ENCODE measurements around the gene SIRT4. TPM values are rescaled to one million over a fixed set of nuclear protein-coding genes. Genes with fewer than 3 reads are reported as not detected.

Gene SIRT4
- polyA plus RNA-seq, 3 donors = 0.30 to 0.72 (median 0.53) TPM

- Histone ChIP-seq H3K4me2 (replicated peaks; ENCODE audit: extremely low read depth, low read length, poor library complexity, severe bottlenecking) (no peak overlapping the region), H3K27me3 (ENCODE audit: control insufficient read depth in 2 of 2, insufficient read depth in 2 of 2, low read length in 2 of 2) (no peaks in the 10 kb centered on the region), H3K4me3 (replicated peaks in 1 of 3; ENCODE audit: low read depth in 2 of 3, low read length in 3 of 3) (no peak overlapping the region), H3K9me3 (replicated peaks in 1 of 2; ENCODE audit: control insufficient read depth in 1 of 2, insufficient read depth in 1 of 2, low read length in 2 of 2) (no peaks in the 10 kb centered on the region), H3K79me2 (ENCODE audit: insufficient read depth, low read length) (no peaks in the 10 kb centered on the region), H3K9ac (ENCODE audit: insufficient read depth, low read length, poor library complexity, severe bottlenecking) (no peak overlapping the region), H4K20me1 (ENCODE audit: insufficient read depth, low read length) (no peaks in the 10 kb centered on the region), H3K4me1 (ENCODE audit: control insufficient read depth in 1 of 2, insufficient read depth in 2 of 2, low read length in 2 of 2) (no peaks in the 10 kb centered on the region), H3K27ac (ENCODE audit: low read depth in 1 of 2, low read length in 2 of 2) (no peak overlapping the region), H3K36me3 (replicated peaks in 1 of 2; ENCODE audit: control insufficient read depth in 1 of 2, insufficient read depth in 2 of 2, low read length in 2 of 2) (no peaks in the 10 kb centered on the region), H2AFZ (ENCODE audit: insufficient read depth, low read depth, low read length, poor library complexity, severe bottlenecking) (no peak overlapping the region)
- no peak overlapping the region for H3K4me3 Mint-ChIP-seq
- WGBS (ENCODE audit: insufficient coverage) = 100% methylated on average over 1 of the region's 3 CpGs
- H3K9me3 Mint-ChIP-seq = peaks cover 0 to 1% (median 0%) of the 10 kb centered on the region in 7 donors
- intact Hi-C loops (cut with micrococcal nuclease) = no loop called here
- peaks cover 14 to 22% (median 20%) of the 10 kb centered on the region in 3 donors for H3K27me3 Mint-ChIP-seq (ENCODE audit: low read depth in 3 of 3)
- no peak for TF ChIP-seq CTCF (IDR thresholded peaks at IDR 0.05)
- H3K36me3 Mint-ChIP-seq = no peaks in the 10 kb centered on the region
- no peaks in the 10 kb centered on the region for H3K4me1 Mint-ChIP-seq
- no peak overlapping the region for H3K27ac Mint-ChIP-seq
- DNase-seq = no peak
These were observed 17.7 kb upstream of the SIRT4 start for GRCh38 chr12:120284381-120284780.

GRCh38 chr12:120286768-120287490 lies 15.2 kb upstream of the SIRT4 start:
- no peak overlapping the region for H3K4me2 ChIP-seq (replicated peaks; ENCODE audit: extremely low read depth, low read length, poor library complexity, severe bottlenecking)
- H3K27ac Mint-ChIP-seq = no peak overlapping the region
- 93% methylated on average over 4 of the region's 7 CpGs for WGBS (ENCODE audit: insufficient coverage)

More at GRCh38 chr12:120286768-120287490, 15.2 kb upstream of the SIRT4 start:
- no peak overlapping the region for H3K4me3 ChIP-seq (replicated peaks in 1 of 3; ENCODE audit: low read depth in 2 of 3, low read length in 3 of 3)
- H3K4me1 ChIP-seq (ENCODE audit: control insufficient read depth in 1 of 2, insufficient read depth in 2 of 2, low read length in 2 of 2) = peaks cover 20 to 22% of the 10 kb centered on the region in 2 donors
- no peak overlapping the region for H2AFZ ChIP-seq (ENCODE audit: insufficient read depth, low read depth, low read length, poor library complexity, severe bottlenecking)
- Mint-ChIP-seq H3K4me1 (no peaks in the 10 kb centered on the region), H3K36me3 (no peaks in the 10 kb centered on the region), H3K9me3 (peaks cover 0 to 1% (median 0%) of the 10 kb centered on the region in 7 donors), H3K4me3 (no peak overlapping the region), H3K27me3 (ENCODE audit: low read depth in 3 of 3) (peaks cover 7 to 16% (median 15%) of the 10 kb centered on the region in 3 donors)
- no peak overlapping the region for H3K9ac ChIP-seq (ENCODE audit: insufficient read depth, low read length, poor library complexity, severe bottlenecking)
- no peaks in the 10 kb centered on the region for H3K79me2 ChIP-seq (ENCODE audit: insufficient read depth, low read length)
- intact Hi-C loops (cut with micrococcal nuclease) = no loop called here
- H3K9me3 ChIP-seq (replicated peaks in 1 of 2; ENCODE audit: control insufficient read depth in 1 of 2, insufficient read depth in 1 of 2, low read length in 2 of 2) = no peaks in the 10 kb centered on the region
- H3K27me3 ChIP-seq (ENCODE audit: control insufficient read depth in 2 of 2, insufficient read depth in 2 of 2, low read length in 2 of 2) = no peaks in the 10 kb centered on the region
- TF ChIP-seq CTCF (IDR thresholded peaks at IDR 0.05) = no peak
- no peaks in the 10 kb centered on the region for H3K36me3 ChIP-seq (replicated peaks in 1 of 2; ENCODE audit: control insufficient read depth in 1 of 2, insufficient read depth in 2 of 2, low read length in 2 of 2)
- H4K20me1 ChIP-seq (ENCODE audit: insufficient read depth, low read length) = no peaks in the 10 kb centered on the region
- H3K27ac ChIP-seq (ENCODE audit: low read depth in 1 of 2, low read length in 2 of 2) = no peak overlapping the region
- DNase-seq = no peak

Measured in CD14-positive monocyte (primary cell).